Caco-2 (cell line): Measurements from ENCODE around the gene SDK2. TPM values are rescaled to one million over a fixed set of nuclear protein-coding genes. Genes with fewer than 3 reads are reported as not detected.

Experiments
- BruUV-seq: library from RNA; stranded (reverse); fragments of 400-500 nt; replicated peaks from 2 replicates; lab custom pipeline; 2021; lab: Mats Ljungman, UMichigan
- CTCF ChIA-PET: fragments of 300-600 bp; sonication (Branson Sonifier 250); formaldehyde crosslinking; loops from one replicate; lab custom pipeline; 2022; ENCODE audit warnings: antibody characterized with exemption; lab: Charles Lee
- POLR2A ChIA-PET: fragments of 300-600 bp; sonication (Branson Sonifier 250); formaldehyde crosslinking; loops from one replicate; lab custom pipeline; 2022; ENCODE audit warnings: antibody characterized with exemption; lab: Charles Lee
- DNase-seq, 2 experiments: peaks; one replicate each; pipeline versions ENCODE4 v3.0.0 to v3.0.0-alpha.2; 2020 to 2022
- H3K27me3 ChIP-seq: replicated peaks from 2 replicates; pipeline ENCODE4 v1.6.0; 2011; ENCODE audit warnings: low read length; ENCODE audit not compliant: control insufficient read depth, insufficient read depth
- H3K36me3 ChIP-seq: 2 replicates; pipeline ENCODE4 v1.5.1; 2011; ENCODE audit warnings: low read length; ENCODE audit not compliant: control insufficient read depth, insufficient read depth
- H3K4me1 ChIP-seq: fragments of 250-450 bp; sonication (Bioruptor Pico); 2 replicates; pipeline ENCODE4 v1.5.1; 2020; ENCODE audit warnings: mild to moderate bottlenecking
- H3K4me3 ChIP-seq: 2 replicates; pipeline ENCODE4 v1.5.1; 2011; ENCODE audit warnings: low read depth, mild to moderate bottlenecking, control low read depth, low read length
- H3K9me3 ChIP-seq: fragments of 250-450 bp; sonication (Bioruptor Pico); 2 replicates; pipeline ENCODE4 v1.5.1; 2020; ENCODE audit warnings: mild to moderate bottlenecking, moderate library complexity
- H3K27ac Mint-ChIP-seq: one replicate; pipeline ENCODE4 v1.8.0; 2022; ENCODE audit warnings: mixed read lengths; ENCODE audit not compliant: unreplicated experiment
- H3K27me3 Mint-ChIP-seq: one replicate; pipeline ENCODE4 v1.8.0; 2022; ENCODE audit warnings: mixed read lengths; ENCODE audit not compliant: insufficient read depth, unreplicated experiment
- H3K36me3 Mint-ChIP-seq: one replicate; pipeline ENCODE4 v1.8.0; 2022; ENCODE audit warnings: mild to moderate bottlenecking, mixed read lengths; ENCODE audit not compliant: insufficient read depth, unreplicated experiment
- H3K4me1 Mint-ChIP-seq: one replicate; pipeline ENCODE4 v1.8.0; 2022; ENCODE audit warnings: low read depth, mixed read lengths; ENCODE audit not compliant: unreplicated experiment
- H3K4me3 Mint-ChIP-seq: one replicate; pipeline ENCODE4 v1.8.0; 2022; ENCODE audit warnings: mild to moderate bottlenecking, moderate library complexity, mixed read lengths; ENCODE audit not compliant: unreplicated experiment
- H3K9me3 Mint-ChIP-seq: one replicate; pipeline ENCODE4 v1.8.0; 2022; ENCODE audit warnings: mixed read lengths; ENCODE audit not compliant: unreplicated experiment
- intact Hi-C: fragments of 100-400 bp; cut with micrococcal nuclease; formaldehyde crosslinking; loops from one replicate; pipeline ENCODE4 v1.10.0; 2022; ENCODE audit not compliant: unreplicated experiment
- total RNA-seq: library from RNA; stranded (reverse); gene quantifications from 2 replicates; pipeline ENCODE4 v1.2.3, GENCODE V29; 2022
- TF ChIP-seq, protein P1 (sequence below), 2 experiments: fragments of 200-600 bp in 1 of 2; IDR thresholded peaks; 1 replicate in 1 of 2; 2 replicates in 1 of 2; pipeline versions ENCODE4 v1.5.1 to v1.8.0; 2011 to 2022; ENCODE audit warnings: antibody characterized with exemption in 1 of 2, control low read depth in 1 of 2, inconsistent platforms in 1 of 2, low read depth in 1 of 2, low read length in 1 of 2, mild to moderate bottlenecking in 1 of 2, moderate library complexity in 1 of 2; ENCODE audit not compliant: insufficient read depth in 1 of 2, severe bottlenecking in 1 of 2, unreplicated experiment in 1 of 2

SDK2 gene
- total RNA-seq, 1 experiment from 2014 or later, result 0.09 TPM

DNA sequence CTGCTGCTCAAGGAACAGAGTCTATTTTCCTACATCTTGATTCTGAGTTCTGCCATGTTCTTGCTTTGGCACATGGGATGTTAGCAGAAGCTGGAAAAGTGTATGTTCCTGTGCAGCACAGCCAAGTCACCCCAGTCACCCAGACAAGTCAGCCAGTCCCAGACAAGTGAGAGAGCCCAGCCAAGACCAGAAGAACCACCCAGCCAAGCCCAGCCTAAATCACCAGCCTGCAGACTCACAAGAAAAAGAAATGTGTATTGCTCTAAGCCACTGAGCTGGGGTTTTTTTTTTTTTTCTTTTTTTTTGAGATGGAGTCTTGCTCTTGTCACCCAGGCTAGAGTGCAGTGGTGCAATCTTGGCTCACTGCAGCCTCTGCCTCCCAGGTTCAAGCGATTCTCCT, 191.2 kb downstream of the SDK2 start:
- no peak overlapping the region for H3K4me3 Mint-ChIP-seq
- H3K9me3 ChIP-seq, result no peaks in the 10 kb centered on the region; the same call in 1 of the 2 replicates
- H3K27ac Mint-ChIP-seq, result no peak overlapping the region
- H3K36me3 ChIP-seq, result no peaks in the 10 kb centered on the region
- no peaks in the 10 kb centered on the region for H3K4me1 ChIP-seq
- TF ChIP-seq, protein P1, sequence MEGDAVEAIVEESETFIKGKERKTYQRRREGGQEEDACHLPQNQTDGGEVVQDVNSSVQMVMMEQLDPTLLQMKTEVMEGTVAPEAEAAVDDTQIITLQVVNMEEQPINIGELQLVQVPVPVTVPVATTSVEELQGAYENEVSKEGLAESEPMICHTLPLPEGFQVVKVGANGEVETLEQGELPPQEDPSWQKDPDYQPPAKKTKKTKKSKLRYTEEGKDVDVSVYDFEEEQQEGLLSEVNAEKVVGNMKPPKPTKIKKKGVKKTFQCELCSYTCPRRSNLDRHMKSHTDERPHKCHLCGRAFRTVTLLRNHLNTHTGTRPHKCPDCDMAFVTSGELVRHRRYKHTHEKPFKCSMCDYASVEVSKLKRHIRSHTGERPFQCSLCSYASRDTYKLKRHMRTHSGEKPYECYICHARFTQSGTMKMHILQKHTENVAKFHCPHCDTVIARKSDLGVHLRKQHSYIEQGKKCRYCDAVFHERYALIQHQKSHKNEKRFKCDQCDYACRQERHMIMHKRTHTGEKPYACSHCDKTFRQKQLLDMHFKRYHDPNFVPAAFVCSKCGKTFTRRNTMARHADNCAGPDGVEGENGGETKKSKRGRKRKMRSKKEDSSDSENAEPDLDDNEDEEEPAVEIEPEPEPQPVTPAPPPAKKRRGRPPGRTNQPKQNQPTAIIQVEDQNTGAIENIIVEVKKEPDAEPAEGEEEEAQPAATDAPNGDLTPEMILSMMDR (IDR thresholded peaks at IDR 0.05; ENCODE audit: insufficient read depth in 1 of 2, low read depth in 1 of 2, low read length in 1 of 2, severe bottlenecking in 1 of 2, unreplicated experiment in 1 of 2), result no peak
- DNase-seq, result no peak
- no peaks in the 10 kb centered on the region; the same call in none of the 2 replicates for H3K27me3 ChIP-seq
- H3K4me1 Mint-ChIP-seq, result no peaks in the 10 kb centered on the region
- peaks cover 12% of the 10 kb centered on the region for H3K9me3 Mint-ChIP-seq
- ChIA-PET CTCF (interaction anchor here (0.6 kb wide), 1 partner anchor 69 kb away, joined by 3 read pairs; no protein-coding TSS in a partner anchor), POLR2A (no interaction called here)
- H3K4me3 ChIP-seq, result no peak overlapping the region
- no peaks in the 10 kb centered on the region for H3K36me3 Mint-ChIP-seq
- no TSS peak for BruUV-seq
- peaks cover 15% of the 10 kb centered on the region for H3K27me3 Mint-ChIP-seq
- intact Hi-C loops, result no loop called here

DNA sequence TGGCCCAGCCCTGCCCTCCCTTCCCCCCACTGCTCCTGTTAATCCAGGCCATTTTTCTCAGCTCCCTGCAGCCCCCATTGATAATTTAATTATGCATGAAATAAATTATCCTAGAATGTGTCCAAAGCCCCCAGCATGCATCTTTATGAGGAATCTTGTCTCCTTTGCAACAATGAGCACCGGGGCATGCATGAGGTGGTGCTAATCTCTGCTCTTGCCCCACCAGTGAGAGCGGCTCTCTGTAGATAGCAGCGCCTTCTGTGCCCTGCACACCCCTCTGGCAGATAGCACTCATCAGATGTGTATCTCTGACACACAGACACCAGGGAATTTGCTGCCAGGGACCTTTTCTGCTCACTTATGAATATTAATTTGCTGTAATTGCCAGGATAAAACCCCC, 192.2 kb downstream of the SDK2 start:
- no peaks in the 10 kb centered on the region for H3K4me1 ChIP-seq
- Mint-ChIP-seq H3K4me1 (no peaks in the 10 kb centered on the region), H3K27ac (no peak overlapping the region), H3K27me3 (peaks cover 18% of the 10 kb centered on the region), H3K9me3 (peaks cover 12% of the 10 kb centered on the region), H3K36me3 (no peaks in the 10 kb centered on the region), H3K4me3 (no peak overlapping the region)
- no peaks in the 10 kb centered on the region; the same call in none of the 2 replicates for H3K27me3 ChIP-seq
- no peak overlapping the region for H3K4me3 ChIP-seq
- BruUV-seq, result no TSS peak
- ChIA-PET CTCF (no interaction called here), POLR2A (no interaction called here)
- H3K9me3 ChIP-seq, result no peaks in the 10 kb centered on the region; the same call in 1 of the 2 replicates
- no peaks in the 10 kb centered on the region for H3K36me3 ChIP-seq
- DNase-seq, result no peak
- intact Hi-C loops, result no loop called here
- TF ChIP-seq, protein P1 (IDR thresholded peaks at IDR 0.05; ENCODE audit: insufficient read depth in 1 of 2, low read depth in 1 of 2, low read length in 1 of 2, severe bottlenecking in 1 of 2, unreplicated experiment in 1 of 2), result no peak

DNA sequence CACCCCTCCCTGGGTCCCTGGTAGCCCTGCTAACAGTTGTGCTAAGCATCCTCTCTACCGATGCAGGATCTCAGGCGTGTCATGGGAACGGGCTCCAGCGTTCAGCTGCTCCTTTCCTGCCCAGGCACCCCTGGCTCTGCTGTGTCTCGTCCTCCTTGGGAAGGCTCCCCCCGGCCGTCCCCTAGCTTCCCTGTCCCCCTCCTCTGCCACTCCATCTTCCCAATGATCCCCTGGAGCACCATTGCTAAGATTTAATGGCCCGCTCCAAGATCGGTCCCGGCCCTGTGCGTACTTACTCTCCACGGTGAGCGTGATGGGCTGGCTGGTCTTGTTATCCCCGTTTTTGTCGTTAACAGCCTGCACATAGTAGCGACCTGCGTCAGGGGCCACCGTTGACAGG, 196.9 kb downstream of the SDK2 start:
- H3K27me3 Mint-ChIP-seq, result peaks cover 14% of the 10 kb centered on the region

More for the DNA sequence above, 196.9 kb downstream of the SDK2 start:
- H3K9me3 Mint-ChIP-seq, result peaks cover under 1% of the 10 kb centered on the region
- no peak overlapping the region for H3K27ac Mint-ChIP-seq
- Histone ChIP-seq H3K27me3 (no peaks in the 10 kb centered on the region; the same call in none of the 2 replicates), H3K4me1 (no peaks in the 10 kb centered on the region), H3K4me3 (no peak overlapping the region), H3K36me3 (no peaks in the 10 kb centered on the region), H3K9me3 (no peaks in the 10 kb centered on the region)
- ChIA-PET CTCF (no interaction called here), POLR2A (no interaction called here)
- no peak overlapping the region for H3K4me3 Mint-ChIP-seq
- intact Hi-C loops, result no loop called here
- DNase-seq, result no peak
- no peaks in the 10 kb centered on the region for H3K4me1 Mint-ChIP-seq
- no peaks in the 10 kb centered on the region for H3K36me3 Mint-ChIP-seq
- TF ChIP-seq, protein P1 (IDR thresholded peaks at IDR 0.05; ENCODE audit: insufficient read depth in 1 of 2, low read depth in 1 of 2, low read length in 1 of 2, severe bottlenecking in 1 of 2, unreplicated experiment in 1 of 2), result no peak
- no TSS peak for BruUV-seq
